Measurements from ENCODE around the gene UTP3.
"Not testable (repeated sequence)": the region's sequence is repeated elsewhere in the genome, so short reads cannot be mapped to it uniquely, and the experiment has no call there.

- TF ChIP-seq CTCF, POLR2A (IDR thresholded peaks at IDR 0.05): not testable (repeated sequence)
Observed at GRCh38 chr4:70726515-70726914, 38.2 kb downstream of the UTP3 start.
